Psoas muscle (tissue), 8 donors: Measurements from ENCODE around the gene RAB22A. TPM values are rescaled to one million over a fixed set of nuclear protein-coding genes. Genes with fewer than 3 reads are reported as not detected.
A peak's percentile ranks its signal among the peaks of the same experiment; 100 is the strongest.

ENCODE experiments used
- ATAC-seq, 4 donors: fragments of 200-7000 bp; cut with Tn5 transposase; one replicate each; pipeline ENCODE4 v1.9.1; 2020; ENCODE audit warnings: moderate library complexity in 3 of 4, mild to moderate bottlenecking in 2 of 4
- DNase-seq, 2 donors: peaks; one replicate each; pipeline ENCODE4 v3.0.0-alpha.2; 2020
- H3K27ac ChIP-seq: fragments of 200-600 bp; one replicate; pipeline ENCODE4 v1.8.0; 2022
- H3K27me3 ChIP-seq, 3 donors: fragments of 200-600 bp in 1 of 3; one replicate each; pipeline versions ENCODE4 v1.6.1 to v1.8.0; 2013 to 2022; ENCODE audit warnings: low read length in 2 of 3, mild to moderate bottlenecking in 2 of 3, moderate library complexity in 1 of 3; ENCODE audit not compliant: insufficient read depth in 3 of 3
- H3K36me3 ChIP-seq, 2 donors: fragments of 200-600 bp in 1 of 2; one replicate each; pipeline versions ENCODE4 v1.6.1 to v1.8.0; 2013 to 2022; ENCODE audit warnings: low read depth in 1 of 2, mild to moderate bottlenecking in 1 of 2, moderate library complexity in 1 of 2; ENCODE audit not compliant: insufficient read depth in 1 of 2
- H3K4me1 ChIP-seq: fragments of 200-600 bp; one replicate; pipeline ENCODE4 v1.8.0; 2022
- H3K4me3 ChIP-seq: fragments of 200-600 bp; one replicate; pipeline ENCODE4 v1.8.0; 2022; ENCODE audit warnings: mild to moderate bottlenecking
- H3K9me3 ChIP-seq: fragments of 200-600 bp; one replicate; pipeline ENCODE4 v1.8.0; 2022
- CTCF ChIP-seq: fragments of 200-600 bp; IDR thresholded peaks from one replicate; pipeline ENCODE4 v1.8.0; 2022; ENCODE audit warnings: antibody characterized with exemption
- WGBS, 3 donors: extraction: QIAGEN DNeasy Blood & Tissue Kit; methylation state at CpG; one replicate each; pipeline versions ENCODE4 v1.1.6 to v1.1.7; 2013; 5-methylcytosine and 5-hydroxymethylcytosine counted together
- intact Hi-C, 2 donors: fragments of 100-400 bp; cut with DNase I; formaldehyde crosslinking; loops; one replicate each; pipeline versions ENCODE4 v1.11.0 to v1.14.2; 2022
- polyA plus RNA-seq, 3 donors: library from polyadenylated mRNA; stranded (reverse); fragments of 200-250 nt; gene quantifications; one replicate each; pipeline ENCODE4 v1.2.3, GENCODE V29; 2013
- total RNA-seq, 4 donors: library from RNA; stranded (reverse); fragmentation: NEBNext Ultra II Directional in 2 of 4; extraction: Animal tissue kit (Norgen Biotek cat#: 25700) in 2 of 4; gene quantifications; one replicate each; pipeline versions ENCODE4 v1.2.1 to v1.2.4, GENCODE V29; 2021 to 2023
- donor health status: healthy with polysubstance abuse.
- donor health status: DM: no; HTN: no; CAD: no; lungs with moderate emphysema.
- donor health status: Bipolar disorder and iron deficiency.
- donor health status: healthy.
- donor health status: DM: yes; HTN: yes; CAD: no.
- donor health status: DM: no; HTN: no; CAD: no.
- donor health status: DM: no; HTN: no; CAD: no.
- donor health status: DM: yes; HTN: yes; CAD: no.

The RAB22A gene
- total and polyA plus RNA-seq, 7 donors = 3.6 to 8.5 (median 7.9) TPM

- H3K4me3 ChIP-seq = no peak overlapping the region
- H3K27ac ChIP-seq = no peak overlapping the region
- no peaks in the 10 kb centered on the region for H3K27me3 ChIP-seq
- WGBS, 3 donors = 40 to 68% (median 41%) methylated on average over 5 of the region's 5 CpGs
- no peak for DNase-seq
- TF ChIP-seq CTCF = no peak
- intact Hi-C loops = loop anchor here in 1 of 2 donors (10.0 kb wide), 1 partner anchor 70 kb away; no protein-coding TSS in a partner anchor
- H3K9me3 ChIP-seq = no peaks in the 10 kb centered on the region
- H3K4me1 ChIP-seq = no peaks in the 10 kb centered on the region
- no peaks in the 10 kb centered on the region for H3K36me3 ChIP-seq
- ATAC-seq = no peak
Measured at GRCh38 chr20:58384821-58385220, 75.3 kb downstream of the RAB22A start.

GRCh38 chr20:58388028-58388601 lies 78.6 kb downstream of the RAB22A start:
- TF ChIP-seq CTCF = no peak
- no peak for DNase-seq
- H3K4me1 ChIP-seq = peaks cover 30% of the 10 kb centered on the region
- no peaks in the 10 kb centered on the region for H3K27me3 ChIP-seq
- H3K27ac ChIP-seq = peak overlapping the region; percentile 97
- H3K36me3 ChIP-seq = peaks cover 0 to 3% of the 10 kb centered on the region in 2 donors
- no peaks in the 10 kb centered on the region for H3K9me3 ChIP-seq
- peak overlapping the region; percentile 90 for H3K4me3 ChIP-seq
- no peak for ATAC-seq
- intact Hi-C loops = loop anchor here in 1 of 2 donors (10.0 kb wide), 1 partner anchor 73 kb away; no protein-coding TSS in a partner anchor
- WGBS, 3 donors = 77 to 80% (median 79%) methylated on average over 4 of the region's 4 CpGs

GRCh38 chr20:58388882-58389323 lies 79.4 kb downstream of the RAB22A start, which contains the start of gene VAPB:
VAPB (plus strand) TSS chr20:58389229; CDS start chr20:58389460, 231 bp downstream.
- WGBS, 3 donors = 0 to 1% (median 0%) methylated on average over 26 to 51 of the region's 51 CpGs
- no peaks in the 10 kb centered on the region for H3K9me3 ChIP-seq
- peak; percentile 99 to 100 (median 99) for ATAC-seq
- peak; percentile 95 to 98 for DNase-seq
- peaks cover 37% of the 10 kb centered on the region for H3K4me1 ChIP-seq
- TF ChIP-seq CTCF = no peak
- H3K4me3 ChIP-seq = peak within 1 kb of the TSS; percentile 90
- intact Hi-C loops = loop anchor here in 1 of 2 donors (10.0 kb wide), 1 partner anchor 74 kb away; no protein-coding TSS in a partner anchor
- H3K27ac ChIP-seq = peak within 1 kb of the TSS; percentile 97
- H3K36me3 ChIP-seq = peaks cover 0 to 3% of the 10 kb centered on the region in 2 donors
- no peaks in the 10 kb centered on the region for H3K27me3 ChIP-seq

- WGBS, 3 donors = 0 to 1% (median 0%) methylated on average over 36 to 56 of the region's 56 CpGs
- intact Hi-C loops = loop anchor here in 1 of 2 donors (10.0 kb wide), 1 partner anchor 75 kb away; no protein-coding TSS in a partner anchor
- ATAC-seq (peak; percentile 55 to 70 (median 63)), DNase-seq (peak in 1 of 2 donors; percentile 52)
- no peaks in the 10 kb centered on the region for H3K27me3 ChIP-seq
- H3K27ac ChIP-seq = peak overlapping the region; percentile 97
- H3K9me3 ChIP-seq = no peaks in the 10 kb centered on the region
- H3K36me3 ChIP-seq = peaks cover 0 to 3% of the 10 kb centered on the region in 2 donors
- H3K4me3 ChIP-seq = peak overlapping the region; percentile 90
- TF ChIP-seq CTCF = no peak
- peaks cover 38% of the 10 kb centered on the region for H3K4me1 ChIP-seq
Measured at GRCh38 chr20:58389324-58389967, 79.9 kb downstream of the RAB22A start.
